Keratinocyte (primary cell): ENCODE data around the gene SMAD9. TPM values are rescaled to one million over a fixed set of nuclear protein-coding genes. Genes with fewer than 3 reads are reported as not detected.

ENCODE experiments used
- DNase-seq: peaks from one replicate; pipeline ENCODE4 v3.0.0-alpha.2; 2011; ENCODE audit warnings: low read depth, missing footprints, low spot score
- FAIRE-seq: peaks from 2 replicates; lab custom pipeline; 2011; peaks lifted over from hg19 to GRCh38; lab: Jason Lieb, UNC
- H2AFZ ChIP-seq: 2 replicates; pipeline ENCODE4 v1.6.0; 2012; ENCODE audit warnings: low read length, control low read depth, inconsistent platforms; ENCODE audit not compliant: control insufficient read depth
- H3K27ac ChIP-seq: 2 replicates; pipeline ENCODE4 v1.5.1; 2011; ENCODE audit warnings: low read length; ENCODE audit not compliant: control insufficient read depth, insufficient read depth
- H3K27me3 ChIP-seq: 3 replicates; pipeline ENCODE4 v1.6.0; 2011; ENCODE audit warnings: low read length; ENCODE audit not compliant: control insufficient read depth, insufficient read depth; ENCODE audit errors: extremely low read depth
- H3K36me3 ChIP-seq, 2 experiments: 2 replicates in 1 of 2; 3 replicates in 1 of 2; pipeline ENCODE4 v1.5.1; 2011; ENCODE audit warnings: low read length in 2 of 2, mild to moderate bottlenecking in 1 of 2; ENCODE audit not compliant: control insufficient read depth in 2 of 2, insufficient read depth in 2 of 2; ENCODE audit errors: extremely low read depth in 1 of 2
- H3K4me1 ChIP-seq: 3 replicates; pipeline ENCODE4 v1.5.1; 2011; ENCODE audit warnings: low read length; ENCODE audit not compliant: control insufficient read depth, insufficient read depth; ENCODE audit errors: extremely low read depth
- H3K4me2 ChIP-seq: 3 replicates; pipeline ENCODE4 v1.6.0; 2011; ENCODE audit warnings: low read depth, low read length; ENCODE audit not compliant: control insufficient read depth, insufficient read depth; ENCODE audit errors: extremely low read depth
- H3K4me3 ChIP-seq, 3 experiments: fragments of 200-600 bp in 1 of 3; sonication (generic) in 1 of 3; 2 replicates in 2 of 3; 3 replicates in 1 of 3; pipeline ENCODE4 v1.5.1; 2011 to 2016; ENCODE audit warnings: low read length in 3 of 3, mild to moderate bottlenecking in 3 of 3, control low read depth in 2 of 3, inconsistent platforms in 1 of 3, low read depth in 1 of 3, mixed read lengths in 1 of 3, mixed run types in 1 of 3, moderate library complexity in 1 of 3; ENCODE audit not compliant: control insufficient read depth in 2 of 3, insufficient read depth in 2 of 3; ENCODE audit errors: extremely low read depth in 1 of 3
- H3K79me2 ChIP-seq: 2 replicates; pipeline ENCODE4 v1.6.0; 2012; ENCODE audit warnings: low read length; ENCODE audit not compliant: control insufficient read depth, insufficient read depth
- H3K9ac ChIP-seq: 3 replicates; pipeline ENCODE4 v1.6.0; 2011; ENCODE audit warnings: low read length; ENCODE audit not compliant: control insufficient read depth, insufficient read depth; ENCODE audit errors: extremely low read depth
- H3K9me1 ChIP-seq: 3 replicates; pipeline ENCODE4 v1.6.0; 2011; ENCODE audit warnings: low read length; ENCODE audit not compliant: control insufficient read depth, insufficient read depth; ENCODE audit errors: extremely low read depth
- H3K9me3 ChIP-seq: 2 replicates; pipeline ENCODE4 v1.5.1; 2012; ENCODE audit warnings: low read depth, low read length; ENCODE audit not compliant: control insufficient read depth
- H4K20me1 ChIP-seq: 3 replicates; pipeline ENCODE4 v1.6.0; 2011; ENCODE audit warnings: low read length; ENCODE audit not compliant: control insufficient read depth, insufficient read depth; ENCODE audit errors: extremely low read depth
- EZH2 ChIP-seq: IDR thresholded peaks from one replicate; pipeline ENCODE4 v1.6.1; 2012; ENCODE audit warnings: inconsistent platforms, mild to moderate bottlenecking, low read length, moderate library complexity
- dilution Hi-C: fragments of 300-500 bp; cut with MboI; formaldehyde crosslinking; loops from one replicate; pipeline ENCODE4 v1.7.0; 2020; ENCODE audit warnings: low sequenced_read_pairs; ENCODE audit not compliant: extremely low pct_ligation_motif_present
- polyA plus RNA-seq, 5 experiments: library from polyadenylated mRNA; depleted of rRNA in 3 of 5; stranded (reverse) in 3 of 5; stranded (forward) in 1 of 5; unstranded in 1 of 5; fragments of >200 nt; gene quantifications; 1 replicate in 1 of 5; 2 replicates in 3 of 5; 3 replicates in 1 of 5; pipeline versions ENCODE4 v1.2.1 to v1.2.3, GENCODE V29; 2011 to 2012; ENCODE audit warnings: missing spikeins in 2 of 5, low read depth in 1 of 5, low replicate concordance in 1 of 5
- TF ChIP-seq, protein P1 (sequence below), 3 experiments: IDR thresholded peaks in 1 of 3; conservative IDR thresholded peaks in 1 of 3; optimal IDR thresholded peaks in 1 of 3; 2 replicates in 2 of 3; 3 replicates in 1 of 3; pipeline versions ENCODE3 to v1.5.1; 2011; ENCODE audit warnings: low read length in 3 of 3, mild to moderate bottlenecking in 3 of 3, moderate library complexity in 2 of 3, control low read depth in 1 of 3, inconsistent platforms in 1 of 3; ENCODE audit not compliant: insufficient read depth in 2 of 3; ENCODE audit errors: extremely low read depth in 1 of 3

Gene SMAD9
- polyA plus RNA-seq, 1 donor (not counting 4 experiments of a cell fraction or from before 2014, with no cell fraction given) = 0.10 TPM

DNA sequence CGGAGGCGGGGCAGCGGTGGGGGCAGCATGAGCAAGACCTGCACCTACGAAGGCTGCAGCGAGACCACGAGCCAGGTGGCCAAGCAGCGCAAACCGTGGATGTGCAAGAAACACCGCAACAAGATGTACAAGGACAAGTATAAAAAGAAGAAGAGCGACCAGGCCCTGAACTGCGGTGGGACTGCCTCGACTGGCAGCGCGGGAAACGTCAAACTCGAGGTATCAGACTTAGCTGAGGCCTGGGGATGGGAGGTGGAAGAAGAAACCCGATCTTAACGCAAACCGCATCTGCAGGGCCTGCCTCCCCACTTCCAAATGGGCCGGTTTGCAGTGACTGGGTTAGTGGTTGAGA, 100.3 kb downstream of the SMAD9 start:
- Histone ChIP-seq H3K27me3 (no peaks in the 10 kb centered on the region), H3K4me3 (peak overlapping the region; percentile 53 to 95 (median 69)), H4K20me1 (no peaks in the 10 kb centered on the region), H3K27ac (no peak overlapping the region), H3K9me1 (no peaks in the 10 kb centered on the region), H3K4me1 (peaks cover 18% of the 10 kb centered on the region), H3K9me3 (no peaks in the 10 kb centered on the region), H2AFZ (peak overlapping the region; percentile 90), H3K4me2 (peak overlapping the region; percentile 97), H3K79me2 (peaks cover 18% of the 10 kb centered on the region), H3K36me3 (no peaks in the 10 kb centered on the region), H3K9ac (peak overlapping the region; percentile 71)
- no peak for FAIRE-seq
- TF ChIP-seq, protein P1, sequence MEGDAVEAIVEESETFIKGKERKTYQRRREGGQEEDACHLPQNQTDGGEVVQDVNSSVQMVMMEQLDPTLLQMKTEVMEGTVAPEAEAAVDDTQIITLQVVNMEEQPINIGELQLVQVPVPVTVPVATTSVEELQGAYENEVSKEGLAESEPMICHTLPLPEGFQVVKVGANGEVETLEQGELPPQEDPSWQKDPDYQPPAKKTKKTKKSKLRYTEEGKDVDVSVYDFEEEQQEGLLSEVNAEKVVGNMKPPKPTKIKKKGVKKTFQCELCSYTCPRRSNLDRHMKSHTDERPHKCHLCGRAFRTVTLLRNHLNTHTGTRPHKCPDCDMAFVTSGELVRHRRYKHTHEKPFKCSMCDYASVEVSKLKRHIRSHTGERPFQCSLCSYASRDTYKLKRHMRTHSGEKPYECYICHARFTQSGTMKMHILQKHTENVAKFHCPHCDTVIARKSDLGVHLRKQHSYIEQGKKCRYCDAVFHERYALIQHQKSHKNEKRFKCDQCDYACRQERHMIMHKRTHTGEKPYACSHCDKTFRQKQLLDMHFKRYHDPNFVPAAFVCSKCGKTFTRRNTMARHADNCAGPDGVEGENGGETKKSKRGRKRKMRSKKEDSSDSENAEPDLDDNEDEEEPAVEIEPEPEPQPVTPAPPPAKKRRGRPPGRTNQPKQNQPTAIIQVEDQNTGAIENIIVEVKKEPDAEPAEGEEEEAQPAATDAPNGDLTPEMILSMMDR (optimal IDR thresholded peaks at IDR 0.05 in 1 of 3, IDR thresholded peaks at IDR 0.05 in 1 of 3, conservative IDR thresholded peaks at IDR 0.05 in 1 of 3; ENCODE audit: extremely low read depth in 1 of 3, insufficient read depth in 2 of 3, low read length in 3 of 3) = no peak
- no peak for TF ChIP-seq EZH2
- dilution Hi-C loops = no loop called here
- DNase-seq = no peak

DNA sequence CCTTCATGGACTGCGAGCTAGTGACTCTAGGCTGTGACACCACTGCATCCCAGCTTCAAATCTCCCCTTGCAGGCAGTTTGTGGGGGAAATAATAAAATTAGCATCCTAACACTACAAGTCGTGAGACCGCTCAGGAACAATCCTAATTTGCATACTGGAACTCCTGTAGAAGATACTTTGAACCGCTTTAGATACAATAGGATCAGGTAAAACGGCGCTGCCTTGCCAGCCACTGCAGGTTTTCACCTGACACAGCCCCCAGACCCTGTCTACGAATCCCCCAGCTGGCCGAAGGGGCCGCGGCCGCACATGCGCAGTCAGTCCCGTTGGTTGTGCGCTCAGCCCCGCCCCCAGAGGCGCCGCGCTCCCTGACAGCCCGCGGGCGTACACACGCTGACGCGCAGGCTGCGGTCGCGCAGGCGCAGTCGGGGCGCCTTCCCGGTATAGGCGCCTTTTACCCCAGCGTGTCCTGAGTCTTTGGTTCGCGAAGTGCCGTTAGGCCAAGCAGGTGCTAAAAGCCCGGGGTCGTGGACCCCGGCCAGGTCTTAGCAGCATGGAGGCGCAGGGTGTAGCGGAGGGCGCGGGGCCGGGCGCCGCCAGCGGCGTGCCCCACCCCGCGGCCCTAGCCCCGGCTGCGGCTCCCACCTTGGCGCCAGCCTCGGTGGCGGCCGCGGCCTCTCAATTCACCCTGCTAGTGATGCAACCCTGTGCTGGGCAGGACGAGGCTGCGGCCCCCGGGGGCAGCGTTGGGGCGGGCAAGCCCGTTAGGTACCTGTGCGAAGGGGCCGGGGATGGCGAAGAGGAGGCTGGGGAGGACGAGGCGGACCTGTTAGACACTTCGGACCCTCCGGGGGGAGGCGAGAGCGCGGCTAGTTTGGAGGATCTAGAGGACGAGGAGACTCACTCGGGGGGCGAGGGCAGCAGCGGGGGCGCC, 101.0 kb downstream of the SMAD9 start, which contains the start of gene RFXAP:
Gene RFXAP (plus strand): TSS at position 419 of the 935 bp plus-strand sequence. CDS start 136 bp downstream, at position 555.
- H3K36me3 ChIP-seq = no peaks in the 10 kb centered on the region
- FAIRE-seq (no peak), DNase-seq (peak; percentile 11)
- no peaks in the 10 kb centered on the region for H3K9me3 ChIP-seq
- H4K20me1 ChIP-seq = no peaks in the 10 kb centered on the region
- peak within 1 kb of the TSS; percentile 49 for H3K27ac ChIP-seq
- H3K4me1 ChIP-seq = peaks cover 18% of the 10 kb centered on the region
- peak within 1 kb of the TSS; percentile 97 for H3K4me2 ChIP-seq
- H3K27me3 ChIP-seq = peaks cover 4% of the 10 kb centered on the region
- H3K9me1 ChIP-seq = no peaks in the 10 kb centered on the region
- peaks cover 18% of the 10 kb centered on the region for H3K79me2 ChIP-seq
- dilution Hi-C loops = no loop called here
- H2AFZ ChIP-seq = peak within 1 kb of the TSS; percentile 90
- TF ChIP-seq, protein P1 (optimal IDR thresholded peaks at IDR 0.05 in 1 of 3, IDR thresholded peaks at IDR 0.05 in 1 of 3, conservative IDR thresholded peaks at IDR 0.05 in 1 of 3; ENCODE audit: extremely low read depth in 1 of 3, insufficient read depth in 2 of 3, low read length in 3 of 3) = no peak
- no peak for TF ChIP-seq EZH2
- peak within 1 kb of the TSS; percentile 71 for H3K9ac ChIP-seq
- peak within 1 kb of the TSS; percentile 53 to 95 (median 69) for H3K4me3 ChIP-seq
